Stimulated activated CD8-positive, alpha-beta memory T cell treated with anti-CD3 and anti-CD28 coated beads, Interleukin-4, amount 100 ng/mL, for 24 hours (primary cell): ENCODE data around the gene LYRM9.
"Not testable (repeated sequence)": the region's sequence is repeated elsewhere in the genome, so short reads cannot be mapped to it uniquely, and the experiment has no call there.

ENCODE experiments used
- DNase-seq: peaks from one replicate; pipeline ENCODE4 v3.0.0-alpha.2; 2020; ENCODE audit warnings: low read depth

The LYRM9 gene

DNA sequence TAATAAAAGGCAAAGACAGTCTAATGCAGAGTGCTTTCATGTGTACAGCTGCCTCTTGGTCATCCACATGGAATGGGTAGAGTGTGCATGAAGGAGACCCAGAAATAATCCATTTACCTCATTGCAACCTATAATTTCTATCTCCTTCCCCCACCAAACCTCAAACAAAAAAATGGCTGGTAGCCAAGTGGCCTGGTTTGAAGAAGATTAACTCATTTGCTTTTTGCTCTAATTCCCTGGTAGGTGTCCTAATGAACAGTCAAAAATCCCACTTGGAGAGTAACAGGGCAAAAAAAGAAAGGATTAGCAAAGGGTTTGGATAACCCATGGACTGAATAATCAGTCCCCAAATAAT lies 13.0 kb upstream of the LYRM9 start:
- DNase-seq: no peak

- no peak for DNase-seq
These were observed 12.5 kb upstream of the LYRM9 start for GRCh38 chr17:27905447-27906225.

DNA sequence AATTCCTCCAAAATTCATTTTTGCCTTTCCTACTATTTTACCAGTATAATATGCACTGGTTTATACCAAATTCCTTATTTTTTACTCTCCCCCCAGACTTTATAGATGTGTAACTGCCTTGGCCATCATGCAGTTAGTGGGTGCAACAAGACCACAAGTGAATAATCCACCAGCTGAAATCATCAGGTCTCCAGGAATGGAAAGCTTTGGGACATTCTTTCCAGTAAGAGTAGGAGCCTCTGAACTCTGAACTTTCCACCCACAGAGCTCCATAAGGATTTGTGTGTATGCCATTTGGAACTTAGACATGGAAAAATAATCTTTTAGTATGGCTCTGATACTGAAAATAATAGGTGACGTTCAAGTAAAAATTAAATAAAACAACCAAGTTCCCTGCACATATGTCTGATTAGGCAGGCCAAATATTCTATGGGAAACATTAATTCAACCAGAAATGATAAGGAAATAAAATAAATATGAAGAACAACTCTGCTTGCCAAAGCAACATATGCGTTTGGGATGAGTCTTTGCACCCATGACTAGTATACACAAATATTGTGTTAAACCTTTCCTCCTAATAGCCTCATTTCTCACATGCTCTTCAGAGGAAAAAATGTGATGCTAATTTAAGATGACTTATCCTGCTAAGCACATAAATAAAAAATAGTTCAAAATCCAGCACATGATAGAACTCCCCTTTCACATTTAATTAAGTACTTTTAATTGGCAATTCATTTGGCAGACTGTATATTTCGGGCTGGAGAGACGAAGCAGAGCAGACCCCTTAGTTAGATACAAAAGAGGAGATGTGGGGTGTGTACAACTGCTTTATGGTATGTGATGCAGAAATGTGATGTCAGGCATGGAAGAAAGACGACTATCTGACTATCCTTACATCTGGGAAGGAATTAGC lies 11.6 kb upstream of the LYRM9 start:
- no peak for DNase-seq

DNA sequence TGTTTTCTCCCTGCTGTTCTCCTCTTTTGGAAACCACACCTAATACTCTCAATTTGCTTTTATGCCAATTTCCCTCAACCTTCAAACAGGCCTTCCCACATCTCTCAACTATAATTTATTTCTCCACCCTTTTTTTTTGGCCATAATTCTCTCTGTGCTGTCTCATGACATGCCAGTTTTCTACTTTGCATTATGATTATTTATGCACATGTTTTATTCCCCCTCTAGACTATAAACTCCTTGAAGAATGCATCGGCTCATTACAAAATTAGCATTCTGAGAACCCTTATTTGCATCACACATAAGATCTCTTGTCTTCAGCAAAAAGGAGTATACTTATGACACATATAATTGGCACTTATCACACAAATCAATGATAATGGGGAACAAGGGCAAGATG lies 10.9 kb upstream of the LYRM9 start:
- DNase-seq: no peak

DNA sequence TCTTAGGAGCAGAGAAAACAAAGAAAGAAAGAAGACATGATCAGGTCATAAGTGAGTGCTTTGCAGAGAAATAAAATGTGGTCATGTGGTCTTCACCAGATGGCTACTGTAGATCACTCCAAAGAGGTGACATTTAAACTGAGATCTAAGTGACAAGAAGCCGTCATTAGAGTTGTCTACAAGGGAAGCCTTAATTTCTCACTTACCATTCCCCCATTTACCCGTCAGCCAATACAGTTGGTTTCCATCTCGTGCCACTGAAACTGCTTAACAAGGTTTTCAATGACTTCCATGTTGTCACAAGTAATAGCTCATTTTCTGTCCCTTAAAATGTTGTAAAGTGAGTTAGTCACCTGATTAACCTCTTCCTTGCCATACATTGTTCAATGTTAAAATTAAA lies 6.4 kb upstream of the LYRM9 start:
- no peak for DNase-seq

- DNase-seq: no peak
These were observed 4.9 kb upstream of the LYRM9 start for GRCh38 chr17:27898096-27898495.

DNA sequence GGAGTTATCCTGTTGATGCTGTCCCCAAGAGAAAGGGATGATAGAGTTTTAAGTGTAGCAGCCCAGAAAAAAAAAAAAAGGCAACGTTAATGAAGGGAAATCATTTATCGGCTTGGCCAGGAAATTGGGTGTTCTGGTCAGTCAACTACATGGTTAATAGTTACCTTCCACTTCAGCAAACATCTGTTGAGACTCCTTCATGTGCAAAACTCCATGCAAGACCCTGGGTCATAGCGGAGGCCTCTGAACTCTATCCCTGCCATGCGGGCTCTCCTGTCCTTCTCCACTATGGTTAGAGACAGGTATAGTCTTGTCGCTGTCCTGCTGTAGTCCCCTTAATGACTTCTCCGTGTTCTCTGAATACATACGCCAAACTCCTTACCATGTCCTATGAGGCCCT lies 3.5 kb upstream of the LYRM9 start:
- no peak for DNase-seq

GRCh38 chr17:27895940-27896535 lies 2.9 kb upstream of the LYRM9 start:
- no peak for DNase-seq

- no peak for DNase-seq
These were observed 2.1 kb upstream of the LYRM9 start for GRCh38 chr17:27895123-27895895.

DNA sequence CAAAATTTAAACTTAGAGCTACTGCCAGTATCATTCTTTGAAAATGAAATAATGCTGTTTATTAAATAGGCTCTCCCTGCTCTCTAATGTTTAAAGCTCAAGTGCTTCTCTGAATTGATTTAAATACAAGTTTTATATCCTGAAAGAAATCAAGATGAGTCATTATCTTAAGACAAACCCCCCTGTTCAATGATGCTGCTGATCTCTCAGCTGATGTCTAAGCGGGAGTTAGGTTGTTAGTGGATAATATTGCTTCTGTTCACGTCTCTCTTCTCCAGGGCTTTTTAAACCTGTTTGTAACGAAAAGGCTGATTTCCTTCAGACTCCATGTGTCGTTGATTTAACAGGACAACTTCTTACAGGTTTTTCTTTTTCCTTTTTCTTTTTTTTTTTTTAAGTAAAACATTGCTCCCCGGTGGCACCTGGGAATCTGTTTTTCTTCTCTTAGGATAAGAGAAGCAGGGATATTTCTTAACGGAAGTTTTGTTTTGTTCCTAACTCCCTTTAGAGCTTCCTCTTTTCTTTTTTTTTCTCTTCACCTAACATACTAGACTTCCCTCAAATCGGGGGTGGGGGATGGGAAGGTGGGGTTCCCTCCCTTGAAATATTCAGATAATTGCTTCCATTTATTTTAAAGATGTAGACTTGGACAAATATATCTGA lies 807 bp upstream of the LYRM9 start:
- no peak for DNase-seq

DNA sequence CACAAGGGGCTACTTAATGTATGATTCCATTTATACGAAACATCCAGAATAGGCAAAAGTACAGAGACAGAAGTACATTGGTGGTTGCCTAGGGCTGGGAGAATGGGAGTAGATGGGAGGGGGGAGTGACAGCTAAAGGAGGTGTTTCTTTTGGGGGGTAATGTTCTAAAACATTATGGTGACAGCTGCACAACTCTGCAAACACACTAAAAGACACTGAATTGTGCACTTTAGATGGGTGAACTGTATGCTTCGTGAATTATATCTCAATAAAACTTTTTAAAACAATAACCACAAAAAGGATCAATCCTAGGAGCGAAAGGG lies 661 bp downstream of the LYRM9 start:
- DNase-seq: no peak

- no peak for DNase-seq
These were observed 1.3 kb downstream of the LYRM9 start for GRCh38 chr17:27891841-27892240.

DNA sequence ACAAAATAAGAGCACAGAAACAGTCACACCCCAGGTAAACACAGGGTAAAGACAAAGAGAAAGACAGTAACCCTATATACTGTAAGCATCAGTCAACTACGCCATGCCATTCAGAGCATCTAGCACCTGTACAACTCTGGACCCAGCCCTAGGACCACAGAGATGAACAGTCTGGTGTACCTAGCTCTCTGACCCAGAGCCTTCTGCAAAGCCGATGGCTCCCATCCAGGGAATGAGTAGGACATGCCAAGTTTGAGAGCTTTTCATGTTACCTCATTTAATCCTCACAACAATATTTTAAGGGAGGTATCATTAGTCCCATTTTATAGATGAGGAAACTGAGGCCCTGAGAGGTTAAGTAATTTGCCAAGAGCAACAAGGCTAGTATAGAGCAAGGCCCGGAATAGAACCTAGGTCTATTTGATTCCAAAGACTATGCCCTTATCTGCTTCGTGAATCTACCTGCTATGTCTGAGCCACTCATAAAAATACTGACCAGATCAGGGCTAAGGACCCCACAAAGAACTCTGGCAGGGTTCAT lies 3.4 kb downstream of the LYRM9 start:
- no peak for DNase-seq

- DNase-seq: no peak
These were observed 4.2 kb downstream of the LYRM9 start for GRCh38 chr17:27888945-27889344.

DNA sequence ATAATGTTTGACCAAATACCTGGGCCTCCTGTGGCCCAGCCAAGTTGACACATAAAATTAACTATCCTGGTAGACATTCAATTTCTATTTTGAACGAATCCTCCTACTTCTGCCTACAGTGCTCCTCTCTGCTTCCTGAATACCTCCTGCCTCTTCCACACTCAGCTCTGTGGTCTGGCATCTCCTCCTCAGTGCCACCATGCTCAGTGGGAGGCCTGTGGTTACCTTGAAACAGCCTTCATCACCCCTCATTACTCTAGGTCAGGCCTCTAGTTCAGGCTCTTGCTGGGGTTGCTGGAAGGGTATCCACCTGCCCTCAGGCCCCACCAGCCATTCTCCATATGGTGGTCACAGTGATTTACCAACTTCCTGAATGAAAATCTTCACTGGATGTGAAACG lies 5.1 kb downstream of the LYRM9 start:
- DNase-seq: no peak

- not testable (repeated sequence) for DNase-seq
These were observed 6.7 kb downstream of the LYRM9 start for GRCh38 chr17:27886348-27886906.

GRCh38 chr17:27882162-27882840 lies 10.9 kb downstream of the LYRM9 start:
- no peak for DNase-seq

DNA sequence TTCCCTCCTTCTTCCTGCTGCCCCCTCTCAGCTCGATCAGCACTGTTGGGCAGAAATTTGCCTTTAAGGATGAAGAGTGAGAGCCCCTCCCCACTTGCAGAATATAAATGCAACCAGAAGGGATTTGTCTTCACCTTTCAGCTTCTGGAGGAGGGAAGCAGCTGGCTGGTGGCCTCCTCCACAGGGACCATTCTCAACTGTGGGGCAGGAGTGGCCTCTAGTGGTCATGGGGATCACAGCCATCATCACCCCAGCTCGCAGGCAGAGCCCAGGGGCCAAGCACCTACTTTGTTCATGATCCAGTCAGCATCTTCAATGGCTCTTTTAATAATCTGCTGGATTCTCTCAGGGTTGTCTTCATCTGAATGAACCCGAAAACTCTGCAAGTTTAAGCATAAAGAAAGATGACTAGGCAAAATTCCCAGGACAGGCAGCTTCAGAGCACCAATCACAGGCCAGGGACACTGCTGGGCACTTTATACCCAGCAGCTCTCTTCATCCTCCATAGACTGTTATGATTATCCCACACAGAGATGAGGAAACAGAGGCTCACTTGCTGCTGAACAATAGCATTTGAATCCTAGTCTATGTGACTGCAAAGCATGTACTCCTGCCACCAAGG lies 13.1 kb downstream of the LYRM9 start:
- peak; percentile 40 for DNase-seq

DNA sequence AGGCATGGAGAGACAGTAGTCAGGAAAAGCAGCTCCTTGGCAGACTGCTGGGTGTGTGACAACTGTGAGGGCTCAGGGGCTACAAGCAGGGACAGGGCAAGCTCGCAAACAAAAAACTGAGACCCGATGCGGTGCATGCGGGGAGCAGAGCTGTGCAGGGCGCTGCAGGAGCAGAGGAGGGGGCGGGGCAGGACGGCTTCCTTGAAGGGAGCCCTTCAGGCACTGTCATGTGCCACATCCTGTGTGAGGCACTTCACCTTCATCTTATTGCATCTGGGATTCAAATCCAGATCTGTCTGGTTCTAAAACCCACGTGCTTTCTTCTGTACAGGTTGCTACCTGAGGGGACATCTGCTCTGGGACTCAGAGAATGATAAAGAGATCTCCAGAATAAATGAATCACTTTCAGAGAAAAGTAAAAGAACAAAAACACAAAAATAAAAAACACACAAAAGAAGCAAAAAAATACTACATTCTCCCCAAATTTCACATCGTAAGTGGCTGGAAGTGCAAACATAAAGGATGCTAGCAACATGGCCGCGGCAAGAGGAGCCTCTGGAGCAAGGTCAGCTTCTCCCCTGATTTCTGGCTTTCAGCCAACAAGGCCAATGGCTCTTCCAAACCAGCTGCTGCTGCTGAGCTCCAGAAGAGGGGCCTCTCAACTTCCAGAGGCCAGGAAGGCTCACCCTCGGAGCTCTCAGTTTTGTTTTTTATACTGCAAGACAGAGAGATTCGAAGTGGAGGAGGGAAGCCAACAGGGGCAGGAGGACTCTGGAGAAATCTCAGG lies 14.2 kb downstream of the LYRM9 start:
- DNase-seq: peak; percentile 11
